Pancreas (tissue), 10 donors: ENCODE results near the gene MYT1. TPM values are rescaled to one million over a fixed set of nuclear protein-coding genes. Genes with fewer than 3 reads are reported as not detected.
A peak's percentile ranks its signal among the peaks of the same experiment; 100 is the strongest.

ENCODE experiments used
- ATAC-seq, 4 donors: fragments of 200-7000 bp; cut with Tn5 transposase; one replicate each; pipeline versions ENCODE4 v1.8.0 to v1.9.1; 2020; ENCODE audit warnings: mild to moderate bottlenecking in 4 of 4, moderate library complexity in 4 of 4
- DNase-seq, 6 donors: peaks; one replicate each; pipeline ENCODE4 v3.0.0-alpha.2; 2020
- FAIRE-seq: peaks from 2 replicates; lab custom pipeline; 2012; peaks lifted over from hg19 to GRCh38; lab: Jason Lieb, UNC
- H3K27ac ChIP-seq, 4 donors: fragments of 200-600 bp; sonication (generic); 1 replicate in 3 of 4; 2 replicates in 1 of 4; pipeline versions ENCODE4 v1.5.0 to v1.8.0; 2020
- H3K27me3 ChIP-seq, 4 donors: fragments of 200-600 bp; one replicate each; pipeline ENCODE4 v1.8.0; 2021
- H3K36me3 ChIP-seq, 3 donors: fragments of 200-600 bp; sonication (generic) in 1 of 3; one replicate each; pipeline versions ENCODE4 v1.5.0 to v1.8.0; 2020 to 2021
- H3K4me1 ChIP-seq, 3 donors: fragments of 200-600 bp; one replicate each; pipeline ENCODE4 v1.8.0; 2021
- H3K4me3 ChIP-seq, 4 donors: fragments of 200-600 bp; sonication (generic) in 2 of 4; one replicate each; pipeline versions ENCODE4 v1.5.0 to v1.8.0; 2020 to 2021
- H3K9me3 ChIP-seq, 4 donors: fragments of 200-600 bp; one replicate each; pipeline ENCODE4 v1.8.0; 2021
- WGBS, 2 donors: extraction: QIAGEN DNeasy Blood & Tissue Kit; methylation state at CpG; one replicate each; pipeline ENCODE4 v1.1.7; 2013; 5-methylcytosine and 5-hydroxymethylcytosine counted together
- intact Hi-C, 3 donors: fragments of 100-400 bp; cut with DNase I; formaldehyde crosslinking; loops; one replicate each; pipeline versions ENCODE4 v1.11.1 to v1.14.2; 2022
- polyA plus RNA-seq, 2 donors: library from polyadenylated mRNA; stranded (reverse); fragments of 200-250 nt; gene quantifications; one replicate each; pipeline ENCODE4 v1.2.3, GENCODE V29; 2013
- total RNA-seq, 6 donors: library from RNA; stranded (reverse); fragmentation: NEBNext Ultra II Directional in 4 of 6; extraction: Animal tissue kit (Norgen Biotek cat#: 25700) in 4 of 6; gene quantifications; one replicate each; pipeline versions ENCODE4 v1.2.1 to v1.2.4, GENCODE V29; 2021 to 2023
- TF ChIP-seq, protein P1 (sequence below), 4 donors: fragments of 200-600 bp; sonication (generic) in 3 of 4; IDR thresholded peaks; one replicate each; pipeline versions ENCODE4 v1.5.0 to v1.8.0; 2021; ENCODE audit warnings: antibody characterized with exemption in 4 of 4
- donor health status: healthy with polysubstance abuse.
- donor health status: DM: no; HTN: no; CAD: no; lungs with moderate emphysema.
- donor health status: DM: no; HTN: no; CAD: no.
- donor health status: control.
- donor health status: control.
- donor health status: Bipolar disorder and iron deficiency.
- donor health status: DM: yes; HTN: yes; CAD: no.
- donor health status: DM: no; HTN: no; CAD: no.
- donor health status: DM: no; HTN: no; CAD: no.
- donor health status: DM: yes; HTN: yes; CAD: no.

Gene MYT1
- total and polyA plus RNA-seq, 8 donors, result 0.13 to 5.1 (median 0.52) TPM

DNA sequence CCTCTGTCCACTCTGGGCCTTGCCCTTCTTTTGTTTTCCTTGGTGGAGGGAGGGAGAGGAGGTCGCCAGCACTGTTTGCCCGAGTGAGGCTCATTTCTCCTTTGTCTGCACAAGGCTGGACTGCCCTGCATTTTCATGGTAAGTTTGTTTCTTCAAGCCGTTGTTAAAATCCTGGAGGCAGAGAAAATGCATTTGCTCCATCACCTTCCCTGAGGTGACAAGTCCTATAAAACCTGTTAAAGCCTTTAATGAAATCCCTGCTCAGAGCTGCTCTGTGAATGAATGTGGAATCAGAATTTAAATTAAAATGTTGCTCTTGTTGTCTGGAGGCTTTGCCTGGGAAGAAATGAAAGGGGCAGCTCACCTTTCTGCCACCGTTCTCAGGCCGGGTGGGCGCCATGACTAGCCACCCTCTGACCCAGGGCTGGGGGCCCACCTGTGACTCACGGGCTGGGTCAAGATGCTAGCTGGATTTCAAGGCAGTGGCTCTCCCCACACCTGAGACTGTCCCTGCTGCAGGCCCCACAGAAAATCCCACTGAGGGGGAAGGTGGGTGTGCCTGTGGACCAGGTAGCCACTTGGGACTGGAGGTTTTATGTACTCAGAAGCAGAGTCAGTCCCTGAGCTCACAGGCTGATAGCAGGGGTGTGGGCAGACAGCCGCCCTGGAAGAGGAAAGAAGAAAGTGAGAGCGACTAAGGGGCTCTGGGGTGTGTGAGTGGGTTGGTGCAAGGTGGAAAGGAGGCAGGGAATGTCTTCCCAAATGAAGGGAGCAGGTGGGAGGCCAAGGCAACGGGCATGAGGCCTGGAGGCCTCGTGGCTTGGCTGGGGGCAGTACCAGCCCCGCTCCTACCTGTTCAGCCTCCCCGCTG is 24.0 kb upstream of the MYT1 start:
- FAIRE-seq (no peak), DNase-seq (peak in 1 of 6 donors; percentile 39), ATAC-seq (no peak)
- H3K36me3 ChIP-seq, result no peaks in the 10 kb centered on the region
- no peaks in the 10 kb centered on the region for H3K4me1 ChIP-seq
- WGBS, 2 donors, result 65 to 79% methylated on average over 13 of the region's 13 CpGs
- no peak overlapping the region for H3K4me3 ChIP-seq
- no peaks in the 10 kb centered on the region for H3K9me3 ChIP-seq
- no peaks in the 10 kb centered on the region for H3K27me3 ChIP-seq
- intact Hi-C loops, result no loop called here
- TF ChIP-seq, protein P1, sequence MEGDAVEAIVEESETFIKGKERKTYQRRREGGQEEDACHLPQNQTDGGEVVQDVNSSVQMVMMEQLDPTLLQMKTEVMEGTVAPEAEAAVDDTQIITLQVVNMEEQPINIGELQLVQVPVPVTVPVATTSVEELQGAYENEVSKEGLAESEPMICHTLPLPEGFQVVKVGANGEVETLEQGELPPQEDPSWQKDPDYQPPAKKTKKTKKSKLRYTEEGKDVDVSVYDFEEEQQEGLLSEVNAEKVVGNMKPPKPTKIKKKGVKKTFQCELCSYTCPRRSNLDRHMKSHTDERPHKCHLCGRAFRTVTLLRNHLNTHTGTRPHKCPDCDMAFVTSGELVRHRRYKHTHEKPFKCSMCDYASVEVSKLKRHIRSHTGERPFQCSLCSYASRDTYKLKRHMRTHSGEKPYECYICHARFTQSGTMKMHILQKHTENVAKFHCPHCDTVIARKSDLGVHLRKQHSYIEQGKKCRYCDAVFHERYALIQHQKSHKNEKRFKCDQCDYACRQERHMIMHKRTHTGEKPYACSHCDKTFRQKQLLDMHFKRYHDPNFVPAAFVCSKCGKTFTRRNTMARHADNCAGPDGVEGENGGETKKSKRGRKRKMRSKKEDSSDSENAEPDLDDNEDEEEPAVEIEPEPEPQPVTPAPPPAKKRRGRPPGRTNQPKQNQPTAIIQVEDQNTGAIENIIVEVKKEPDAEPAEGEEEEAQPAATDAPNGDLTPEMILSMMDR (IDR thresholded peaks at IDR 0.05), result no peak
- no peak overlapping the region for H3K27ac ChIP-seq

DNA sequence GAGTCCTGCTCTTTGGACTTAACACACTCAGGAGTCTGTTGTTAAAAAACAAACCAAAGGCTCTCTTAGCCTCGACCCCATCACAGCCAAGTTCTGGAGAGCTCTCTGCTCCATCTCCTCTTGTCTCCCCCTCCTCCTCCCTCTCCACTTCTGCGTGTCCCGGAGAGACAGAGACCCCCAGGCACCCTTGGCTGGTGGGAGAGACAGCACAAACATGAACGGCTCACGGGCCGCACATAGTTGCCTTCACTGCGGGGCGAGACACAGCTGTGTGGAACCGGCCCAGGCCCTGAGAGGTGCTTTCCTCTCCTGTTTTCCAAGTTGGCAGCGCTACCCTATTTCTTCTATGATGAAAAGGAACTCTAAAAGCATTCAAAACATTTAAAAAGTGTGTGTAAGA is 23.3 kb upstream of the MYT1 start:
- H3K27me3 ChIP-seq, result no peaks in the 10 kb centered on the region

GRCh38 chr20:64142590-64142989 is 21.7 kb upstream of the MYT1 start:
- Histone ChIP-seq H3K4me3 (no peak overlapping the region), H3K27me3 (no peaks in the 10 kb centered on the region), H3K27ac (no peak overlapping the region), H3K4me1 (no peaks in the 10 kb centered on the region), H3K36me3 (no peaks in the 10 kb centered on the region), H3K9me3 (no peaks in the 10 kb centered on the region)
- TF ChIP-seq, protein P1 (IDR thresholded peaks at IDR 0.05), result no peak
- no peak for FAIRE-seq
- peak in 1 of 6 donors; percentile 12 for DNase-seq
- intact Hi-C loops, result no loop called here
- WGBS, 2 donors, result 37 to 41% methylated on average over 9 of the region's 9 CpGs
- no peak for ATAC-seq

More for the DNA sequence above, 23.3 kb upstream of the MYT1 start:
- ATAC-seq, result no peak
- H3K36me3 ChIP-seq, result no peaks in the 10 kb centered on the region
- TF ChIP-seq, protein P1 (IDR thresholded peaks at IDR 0.05), result no peak
- H3K4me1 ChIP-seq, result no peaks in the 10 kb centered on the region
- H3K27ac ChIP-seq, result no peak overlapping the region
- DNase-seq, result peak in 1 of 6 donors; percentile 34
- intact Hi-C loops, result no loop called here
- no peaks in the 10 kb centered on the region for H3K9me3 ChIP-seq
- WGBS, 2 donors, result 63 to 71% methylated on average over 10 of the region's 10 CpGs
- FAIRE-seq, result no peak
- no peak overlapping the region for H3K4me3 ChIP-seq

DNA sequence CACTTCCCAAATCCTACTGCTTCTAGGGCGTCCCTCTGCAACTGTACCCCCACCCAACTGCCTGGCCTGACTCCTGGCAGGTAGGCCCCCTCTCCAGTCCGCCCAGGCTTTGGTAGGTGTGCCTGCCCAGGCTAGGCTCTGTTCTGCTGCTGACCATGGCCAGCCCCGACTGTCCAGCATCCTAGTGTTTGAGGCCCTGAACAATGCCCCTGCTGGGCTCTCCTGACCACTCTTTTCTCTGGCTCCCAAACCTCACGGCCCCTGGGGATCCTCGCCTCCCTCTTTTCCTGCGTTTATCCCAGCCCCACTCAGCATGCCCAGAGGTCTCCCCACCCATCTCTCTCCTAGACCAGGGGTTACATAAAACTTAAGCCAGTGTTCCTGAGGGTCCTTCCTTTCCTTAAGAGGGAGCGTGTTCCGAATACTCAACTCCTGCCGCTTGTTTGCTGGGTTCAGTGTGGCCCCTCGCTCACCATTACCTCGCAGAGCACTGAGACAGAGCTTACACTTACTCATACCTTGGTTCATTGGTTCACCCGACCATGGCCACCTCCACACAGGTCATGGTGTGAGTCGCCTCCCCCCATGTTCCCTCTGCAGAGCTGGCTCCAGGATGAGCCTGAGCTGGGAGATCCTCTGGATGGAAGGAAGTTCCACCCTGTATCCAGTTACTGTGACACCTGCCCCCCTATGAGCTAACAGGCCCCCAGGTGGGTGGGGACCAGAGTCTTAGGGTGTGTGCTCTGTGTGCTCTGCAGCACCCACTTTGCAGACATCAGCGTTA is 21.0 kb upstream of the MYT1 start:
- FAIRE-seq (no peak), ATAC-seq (no peak), DNase-seq (no peak)
- no peak overlapping the region for H3K27ac ChIP-seq
- H3K36me3 ChIP-seq, result no peaks in the 10 kb centered on the region
- intact Hi-C loops, result no loop called here
- TF ChIP-seq, protein P1 (IDR thresholded peaks at IDR 0.05), result no peak
- 60 to 75% methylated on average over 14 of the region's 14 CpGs for WGBS, 2 donors
- no peaks in the 10 kb centered on the region for H3K9me3 ChIP-seq
- no peaks in the 10 kb centered on the region for H3K27me3 ChIP-seq
- no peaks in the 10 kb centered on the region for H3K4me1 ChIP-seq
- H3K4me3 ChIP-seq, result no peak overlapping the region
